D721Med (cell line): ENCODE results near the gene MSI2.

Experiments used
- DNase-seq: peaks from one replicate; pipeline ENCODE4 v3.0.0; 2011; ENCODE audit warnings: low spot score; ENCODE audit not compliant: insufficient read length
- FAIRE-seq: peaks from 2 replicates; lab custom pipeline; 2011; peaks lifted over from hg19 to GRCh38; lab: Jason Lieb, UNC
- TF ChIP-seq, protein P1 (sequence below): IDR thresholded peaks from 2 replicates; pipeline ENCODE4 v1.5.1; 2012; ENCODE audit warnings: mild to moderate bottlenecking, control low read depth; ENCODE audit not compliant: insufficient read depth; ENCODE audit errors: missing control alignments

Gene MSI2

DNA sequence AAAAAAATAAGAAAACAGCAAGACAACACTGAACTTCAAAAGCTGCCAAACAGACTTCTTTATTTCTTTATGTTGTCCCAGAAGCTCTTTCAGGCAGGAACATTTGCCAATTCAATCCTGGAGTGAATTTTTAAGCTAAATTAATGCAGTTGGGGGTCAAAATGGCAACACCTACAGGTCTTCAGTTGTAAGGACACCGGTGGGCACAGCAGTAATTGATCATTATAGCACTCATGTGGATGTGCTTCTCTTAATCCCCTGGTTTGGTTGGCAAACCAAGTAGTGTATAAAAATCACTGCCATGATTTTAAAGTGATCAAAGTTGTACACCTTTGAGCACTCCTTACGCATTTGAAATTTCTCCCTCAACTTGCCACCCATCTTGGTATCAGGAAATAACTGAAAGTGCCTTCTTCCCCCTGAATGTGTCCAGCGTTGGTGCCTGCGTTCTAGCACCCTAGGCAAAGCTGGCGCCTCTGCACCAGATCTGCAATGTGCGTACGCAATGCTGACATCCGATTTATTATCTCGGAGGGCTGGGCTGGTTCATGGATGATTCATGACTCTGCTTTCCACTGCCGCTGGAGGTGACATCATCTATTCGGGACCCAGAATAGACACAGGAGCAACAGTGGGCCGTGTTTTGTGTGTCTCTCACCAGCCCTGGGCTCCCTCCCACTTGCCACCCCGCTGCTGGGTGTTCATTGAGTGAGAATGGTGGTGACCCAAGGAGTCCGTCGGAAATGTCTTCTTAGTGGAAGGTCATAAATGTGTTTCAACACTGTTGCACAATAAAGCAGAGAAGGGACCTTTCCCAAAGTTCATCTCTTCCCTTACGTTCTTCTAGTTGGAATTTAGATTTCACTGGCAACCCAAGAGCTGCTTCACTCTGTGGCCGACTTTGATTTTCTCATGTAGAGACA is 285.4 kb downstream of the MSI2 start:
- DNase-seq (no peak), FAIRE-seq (no peak)

DNA sequence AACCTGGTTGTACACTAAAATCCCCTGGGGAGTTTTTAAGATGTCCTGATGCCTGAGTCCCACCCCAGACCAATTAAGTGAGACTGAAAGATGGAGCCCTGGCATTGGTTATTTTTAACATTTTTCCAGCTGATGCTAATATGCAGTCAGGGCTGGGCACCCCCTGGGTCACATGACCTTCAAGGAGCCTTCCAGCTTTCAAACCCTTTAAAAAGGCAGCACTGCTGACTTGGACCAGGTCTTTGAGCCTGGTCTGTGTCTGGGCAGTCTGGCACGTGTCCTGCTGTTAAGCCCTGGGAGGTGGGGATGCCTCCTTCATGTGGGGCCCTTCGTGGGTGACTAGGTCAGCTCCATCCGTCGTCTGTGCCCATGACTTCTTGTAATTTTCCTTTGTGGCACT is 286.2 kb downstream of the MSI2 start:
- TF ChIP-seq, protein P1, sequence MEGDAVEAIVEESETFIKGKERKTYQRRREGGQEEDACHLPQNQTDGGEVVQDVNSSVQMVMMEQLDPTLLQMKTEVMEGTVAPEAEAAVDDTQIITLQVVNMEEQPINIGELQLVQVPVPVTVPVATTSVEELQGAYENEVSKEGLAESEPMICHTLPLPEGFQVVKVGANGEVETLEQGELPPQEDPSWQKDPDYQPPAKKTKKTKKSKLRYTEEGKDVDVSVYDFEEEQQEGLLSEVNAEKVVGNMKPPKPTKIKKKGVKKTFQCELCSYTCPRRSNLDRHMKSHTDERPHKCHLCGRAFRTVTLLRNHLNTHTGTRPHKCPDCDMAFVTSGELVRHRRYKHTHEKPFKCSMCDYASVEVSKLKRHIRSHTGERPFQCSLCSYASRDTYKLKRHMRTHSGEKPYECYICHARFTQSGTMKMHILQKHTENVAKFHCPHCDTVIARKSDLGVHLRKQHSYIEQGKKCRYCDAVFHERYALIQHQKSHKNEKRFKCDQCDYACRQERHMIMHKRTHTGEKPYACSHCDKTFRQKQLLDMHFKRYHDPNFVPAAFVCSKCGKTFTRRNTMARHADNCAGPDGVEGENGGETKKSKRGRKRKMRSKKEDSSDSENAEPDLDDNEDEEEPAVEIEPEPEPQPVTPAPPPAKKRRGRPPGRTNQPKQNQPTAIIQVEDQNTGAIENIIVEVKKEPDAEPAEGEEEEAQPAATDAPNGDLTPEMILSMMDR, result no peak
- FAIRE-seq (no peak), DNase-seq (no peak)

More for the DNA sequence above, 285.4 kb downstream of the MSI2 start:
- TF ChIP-seq, protein P1, result no peak

DNA sequence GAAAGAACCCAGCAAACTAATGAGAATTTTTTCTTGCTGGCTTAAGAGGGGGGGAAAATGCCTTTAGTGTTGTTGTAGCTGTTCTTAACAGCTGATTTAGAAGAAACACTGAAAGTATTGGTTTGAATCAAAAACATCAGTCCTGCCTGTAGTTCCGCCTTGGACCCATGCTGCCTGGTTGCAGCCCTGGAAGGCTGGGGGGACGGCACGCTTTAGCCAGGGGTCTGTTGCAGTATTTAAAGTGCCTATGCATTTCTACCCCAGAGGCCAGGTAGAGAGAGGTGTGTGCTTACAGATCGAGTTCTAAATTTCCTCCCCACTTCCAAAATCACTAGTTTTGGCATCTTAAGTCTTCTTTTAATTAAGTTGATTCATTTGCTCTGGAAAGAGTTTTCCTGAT is 286.9 kb downstream of the MSI2 start:
- TF ChIP-seq, protein P1, result no peak
- FAIRE-seq (no peak), DNase-seq (no peak)

DNA sequence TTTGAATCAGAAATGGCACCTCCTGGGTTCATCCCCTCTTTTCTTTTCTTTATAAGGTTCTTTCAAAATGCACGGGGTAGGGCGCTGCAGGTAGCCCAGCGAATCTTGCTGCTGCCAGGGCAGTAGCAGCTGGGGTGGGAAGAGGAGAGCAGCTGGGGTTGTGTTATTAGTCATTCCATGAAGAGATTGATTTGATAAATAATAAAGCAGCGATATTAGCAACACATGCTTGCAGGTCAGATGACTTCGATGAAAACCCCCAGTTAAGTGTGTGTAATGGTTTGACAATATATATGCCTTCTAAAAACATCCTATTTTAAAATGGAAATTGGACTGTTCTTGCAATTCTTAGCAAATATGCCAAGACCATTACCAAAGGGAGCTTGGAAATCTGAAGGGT is 288.1 kb downstream of the MSI2 start:
- DNase-seq (no peak), FAIRE-seq (no peak)
- TF ChIP-seq, protein P1, result no peak

DNA sequence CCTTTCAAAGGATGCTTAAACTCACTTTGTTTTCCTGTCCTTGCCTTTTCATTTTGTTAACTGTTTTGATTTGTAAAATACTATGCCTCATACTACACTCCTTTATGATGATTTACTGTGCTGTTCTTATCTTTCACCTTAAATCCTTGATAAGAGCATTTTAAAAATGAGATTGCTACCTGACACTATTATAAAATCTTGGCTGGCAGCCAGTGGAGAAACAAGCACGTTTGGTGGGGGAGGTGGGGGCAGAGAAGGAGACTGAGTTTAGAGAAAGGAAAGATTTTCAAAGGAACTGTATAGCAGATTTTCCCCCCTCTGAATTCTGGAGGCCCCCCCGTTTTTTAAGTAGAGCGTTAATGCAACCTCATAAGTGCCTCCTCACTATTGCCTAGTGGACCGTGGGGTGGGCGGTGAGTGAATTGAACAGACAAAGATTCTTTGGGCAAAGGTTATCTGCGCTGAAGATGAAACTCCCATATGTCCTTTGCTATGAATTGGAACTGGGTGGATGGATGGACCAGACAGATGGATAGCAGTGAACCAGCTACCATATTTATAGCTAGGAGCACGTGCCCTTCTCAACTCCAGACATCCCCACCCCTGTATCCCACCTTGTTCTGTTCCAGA is 288.6 kb downstream of the MSI2 start:
- FAIRE-seq (no peak), DNase-seq (no peak)

DNA sequence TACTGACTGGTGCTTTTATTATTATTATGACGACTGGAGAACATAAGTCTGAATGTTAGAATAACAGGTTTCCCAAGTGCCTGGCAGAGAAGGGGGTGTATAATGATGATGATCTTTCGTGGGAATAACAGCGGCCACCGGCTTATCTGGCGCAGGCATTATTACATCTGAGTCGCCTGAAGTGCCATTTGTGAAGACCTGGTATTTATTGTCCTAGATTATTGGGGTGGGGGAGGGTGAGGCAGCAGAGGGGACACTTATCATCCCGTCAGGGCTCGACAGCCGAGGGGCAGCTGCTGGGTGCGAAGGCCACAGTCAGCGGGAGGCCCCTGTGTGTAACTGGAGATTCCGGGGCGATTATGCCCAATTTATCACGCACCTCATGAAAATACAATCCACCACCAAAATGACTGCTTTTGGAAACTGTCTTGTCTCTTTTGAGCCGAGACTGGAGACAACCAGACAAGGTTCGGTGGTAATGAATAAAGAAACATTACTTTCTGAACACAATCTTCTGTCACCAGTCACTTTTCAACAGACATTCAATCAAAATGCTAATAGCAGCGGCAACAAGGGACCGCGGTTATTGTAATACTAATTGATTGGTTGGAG is 289.5 kb downstream of the MSI2 start:
- TF ChIP-seq, protein P1, result no peak
- FAIRE-seq, result no peak
- DNase-seq, result no peak

More for the DNA sequence above, 288.6 kb downstream of the MSI2 start:
- TF ChIP-seq, protein P1, result no peak
